ENCODE measurements around the gene PRKN.

DNA sequence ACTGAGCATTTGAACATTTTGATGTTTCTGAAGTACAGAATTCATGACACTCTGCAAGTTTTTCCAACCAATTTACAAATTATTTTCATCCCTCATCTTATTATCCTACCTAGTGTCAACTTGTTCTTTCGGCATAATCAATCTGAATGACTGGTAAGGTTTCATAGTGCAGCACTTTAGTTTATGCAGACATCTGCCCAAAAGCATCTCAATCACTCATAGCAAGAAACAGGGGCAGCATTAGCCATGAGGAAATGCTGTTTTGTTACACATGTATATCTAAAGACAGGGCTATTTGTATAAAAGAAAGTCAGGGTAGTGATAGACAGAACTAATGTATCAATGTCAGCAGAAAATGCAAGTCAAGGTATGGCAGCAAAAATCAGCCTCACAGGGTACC, 1075.6 kb downstream of the PRKN start:
- TF ChIP-seq CTCF (IDR thresholded peaks at IDR 0.05; ENCODE audit: low read length) = no peak
- TF ChIP-seq EZH2 (optimal IDR thresholded peaks at IDR 0.05; ENCODE audit: low read depth, low read length) = no peak
- no peak for TF ChIP-seq EZH2phosphoT487 (IDR thresholded peaks at IDR 0.05; ENCODE audit: low read length)
